Coronary artery (tissue), 2 donors: ENCODE results near the gene CIPC.

ENCODE experiments used
- DNase-seq: peaks from one replicate; pipeline ENCODE4 v3.0.0-alpha.2; 2017; ENCODE audit warnings: low spot score
- H3K27ac ChIP-seq, 2 donors: fragments of 200-600 bp; sonication (generic); one replicate each; pipeline ENCODE4 v1.5.1; 2016 to 2019
- H3K4me3 ChIP-seq: fragments of 200-600 bp; sonication (generic); 2 replicates; pipeline ENCODE4 v1.5.1; 2016; ENCODE audit warnings: mild to moderate bottlenecking, moderate library complexity
- CTCF ChIP-seq: fragments of 200-600 bp; sonication (generic); IDR thresholded peaks from one replicate; pipeline ENCODE4 v1.5.1; 2019; ENCODE audit warnings: antibody characterized with exemption

CIPC gene

GRCh38 chr14:77085538-77085937 lies 12.5 kb upstream of the CIPC start:
- no peak overlapping the region for H3K27ac ChIP-seq
- DNase-seq: no peak
- no peak for TF ChIP-seq CTCF
- no peak overlapping the region for H3K4me3 ChIP-seq

- no peak for DNase-seq
- TF ChIP-seq CTCF: no peak
- no peak overlapping the region for H3K4me3 ChIP-seq
- no peak overlapping the region for H3K27ac ChIP-seq
Measured at GRCh38 chr14:77086017-77086727, 11.9 kb upstream of the CIPC start.

GRCh38 chr14:77086951-77087350 lies 11.1 kb upstream of the CIPC start:
- no peak for TF ChIP-seq CTCF
- Histone ChIP-seq H3K4me3 (no peak overlapping the region), H3K27ac (no peak overlapping the region)
- no peak for DNase-seq

- Histone ChIP-seq H3K27ac (no peak overlapping the region), H3K4me3 (no peak overlapping the region)
- no peak for DNase-seq
- no peak for TF ChIP-seq CTCF
Measured at GRCh38 chr14:77087631-77088030, 10.4 kb upstream of the CIPC start.

- Histone ChIP-seq H3K27ac (no peak overlapping the region), H3K4me3 (no peak overlapping the region)
- DNase-seq: no peak
- TF ChIP-seq CTCF: no peak
Measured at GRCh38 chr14:77088219-77088618, 9.8 kb upstream of the CIPC start.

- no peak overlapping the region for H3K27ac ChIP-seq
- TF ChIP-seq CTCF: no peak
- no peak overlapping the region for H3K4me3 ChIP-seq
- no peak for DNase-seq
Measured at GRCh38 chr14:77088645-77089044, 9.4 kb upstream of the CIPC start.

GRCh38 chr14:77091518-77091917 lies 6.5 kb upstream of the CIPC start:
- DNase-seq: no peak
- no peak overlapping the region for H3K27ac ChIP-seq

More at GRCh38 chr14:77091518-77091917, 6.5 kb upstream of the CIPC start:
- TF ChIP-seq CTCF: no peak
- no peak overlapping the region for H3K4me3 ChIP-seq
